WTC11 (cell line): ENCODE measurements around the gene CLSTN2.

Experiments
- NR2C2 ChIP-seq: sonication (generic); formaldehyde crosslinking; IDR thresholded peaks from 2 replicates; pipeline ENCODE4 v1.8.0; 2022; ENCODE audit warnings: mild to moderate bottlenecking, missing genetic modification reagents
- ZNF671 ChIP-seq: fragments of 250-450 bp; sonication (Bioruptor Pico); IDR thresholded peaks from 2 replicates; pipeline ENCODE4 v1.8.0; 2021; ENCODE audit warnings: mild to moderate bottlenecking
- TF ChIP-seq, protein P1 (sequence below): sonication (generic); formaldehyde crosslinking; IDR thresholded peaks from 2 replicates; pipeline ENCODE4 v1.8.1; 2023; ENCODE audit warnings: mild to moderate bottlenecking, missing genetic modification reagents, borderline replicate concordance
- TF ChIP-seq, protein P2 (sequence below): fragments of 200-600 bp; IDR thresholded peaks from 2 replicates; pipeline ENCODE4 v1.8.0; 2022; ENCODE audit warnings: antibody characterized with exemption
- TF ChIP-seq, protein P3 (sequence below): sonication (generic); formaldehyde crosslinking; IDR thresholded peaks from 2 replicates; pipeline ENCODE4 v1.8.1; 2023; ENCODE audit warnings: mild to moderate bottlenecking, missing genetic modification reagents, moderate library complexity

DNA sequence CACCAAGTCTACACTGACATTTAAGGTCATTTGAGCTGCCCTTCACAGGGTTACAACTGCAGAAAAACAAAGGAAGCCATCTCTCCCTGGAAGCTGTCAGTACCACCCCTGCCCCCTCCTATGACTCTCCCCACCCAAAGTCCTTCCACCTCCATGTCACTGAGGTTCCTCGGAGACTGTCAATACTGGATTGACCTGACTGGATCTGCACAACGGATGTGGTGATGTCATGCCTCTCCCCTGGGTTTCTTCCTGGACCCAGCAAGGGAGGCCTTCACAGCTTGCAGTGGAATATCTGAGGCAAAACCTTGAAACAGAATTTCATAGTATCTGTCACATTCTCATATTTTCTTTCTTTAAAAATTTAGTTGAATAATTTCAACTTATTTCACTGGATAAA is 153.5 kb downstream of the CLSTN2 start:
- TF ChIP-seq, protein P1, sequence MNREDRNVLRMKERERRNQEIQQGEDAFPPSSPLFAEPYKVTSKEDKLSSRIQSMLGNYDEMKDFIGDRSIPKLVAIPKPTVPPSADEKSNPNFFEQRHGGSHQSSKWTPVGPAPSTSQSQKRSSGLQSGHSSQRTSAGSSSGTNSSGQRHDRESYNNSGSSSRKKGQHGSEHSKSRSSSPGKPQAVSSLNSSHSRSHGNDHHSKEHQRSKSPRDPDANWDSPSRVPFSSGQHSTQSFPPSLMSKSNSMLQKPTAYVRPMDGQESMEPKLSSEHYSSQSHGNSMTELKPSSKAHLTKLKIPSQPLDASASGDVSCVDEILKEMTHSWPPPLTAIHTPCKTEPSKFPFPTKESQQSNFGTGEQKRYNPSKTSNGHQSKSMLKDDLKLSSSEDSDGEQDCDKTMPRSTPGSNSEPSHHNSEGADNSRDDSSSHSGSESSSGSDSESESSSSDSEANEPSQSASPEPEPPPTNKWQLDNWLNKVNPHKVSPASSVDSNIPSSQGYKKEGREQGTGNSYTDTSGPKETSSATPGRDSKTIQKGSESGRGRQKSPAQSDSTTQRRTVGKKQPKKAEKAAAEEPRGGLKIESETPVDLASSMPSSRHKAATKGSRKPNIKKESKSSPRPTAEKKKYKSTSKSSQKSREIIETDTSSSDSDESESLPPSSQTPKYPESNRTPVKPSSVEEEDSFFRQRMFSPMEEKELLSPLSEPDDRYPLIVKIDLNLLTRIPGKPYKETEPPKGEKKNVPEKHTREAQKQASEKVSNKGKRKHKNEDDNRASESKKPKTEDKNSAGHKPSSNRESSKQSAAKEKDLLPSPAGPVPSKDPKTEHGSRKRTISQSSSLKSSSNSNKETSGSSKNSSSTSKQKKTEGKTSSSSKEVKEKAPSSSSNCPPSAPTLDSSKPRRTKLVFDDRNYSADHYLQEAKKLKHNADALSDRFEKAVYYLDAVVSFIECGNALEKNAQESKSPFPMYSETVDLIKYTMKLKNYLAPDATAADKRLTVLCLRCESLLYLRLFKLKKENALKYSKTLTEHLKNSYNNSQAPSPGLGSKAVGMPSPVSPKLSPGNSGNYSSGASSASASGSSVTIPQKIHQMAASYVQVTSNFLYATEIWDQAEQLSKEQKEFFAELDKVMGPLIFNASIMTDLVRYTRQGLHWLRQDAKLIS: no peak
- TF ChIP-seq, protein P2, sequence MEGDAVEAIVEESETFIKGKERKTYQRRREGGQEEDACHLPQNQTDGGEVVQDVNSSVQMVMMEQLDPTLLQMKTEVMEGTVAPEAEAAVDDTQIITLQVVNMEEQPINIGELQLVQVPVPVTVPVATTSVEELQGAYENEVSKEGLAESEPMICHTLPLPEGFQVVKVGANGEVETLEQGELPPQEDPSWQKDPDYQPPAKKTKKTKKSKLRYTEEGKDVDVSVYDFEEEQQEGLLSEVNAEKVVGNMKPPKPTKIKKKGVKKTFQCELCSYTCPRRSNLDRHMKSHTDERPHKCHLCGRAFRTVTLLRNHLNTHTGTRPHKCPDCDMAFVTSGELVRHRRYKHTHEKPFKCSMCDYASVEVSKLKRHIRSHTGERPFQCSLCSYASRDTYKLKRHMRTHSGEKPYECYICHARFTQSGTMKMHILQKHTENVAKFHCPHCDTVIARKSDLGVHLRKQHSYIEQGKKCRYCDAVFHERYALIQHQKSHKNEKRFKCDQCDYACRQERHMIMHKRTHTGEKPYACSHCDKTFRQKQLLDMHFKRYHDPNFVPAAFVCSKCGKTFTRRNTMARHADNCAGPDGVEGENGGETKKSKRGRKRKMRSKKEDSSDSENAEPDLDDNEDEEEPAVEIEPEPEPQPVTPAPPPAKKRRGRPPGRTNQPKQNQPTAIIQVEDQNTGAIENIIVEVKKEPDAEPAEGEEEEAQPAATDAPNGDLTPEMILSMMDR: no peak
- TF ChIP-seq ZNF671 (CRISPR knock-in tag): no peak
- TF ChIP-seq NR2C2 (CRISPR knock-in tag): no peak
- TF ChIP-seq, protein P3, sequence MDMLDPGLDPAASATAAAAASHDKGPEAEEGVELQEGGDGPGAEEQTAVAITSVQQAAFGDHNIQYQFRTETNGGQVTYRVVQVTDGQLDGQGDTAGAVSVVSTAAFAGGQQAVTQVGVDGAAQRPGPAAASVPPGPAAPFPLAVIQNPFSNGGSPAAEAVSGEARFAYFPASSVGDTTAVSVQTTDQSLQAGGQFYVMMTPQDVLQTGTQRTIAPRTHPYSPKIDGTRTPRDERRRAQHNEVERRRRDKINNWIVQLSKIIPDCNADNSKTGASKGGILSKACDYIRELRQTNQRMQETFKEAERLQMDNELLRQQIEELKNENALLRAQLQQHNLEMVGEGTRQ: no peak
